Esophagus squamous epithelium (tissue), 5 donors: ENCODE results near the gene AKNA. TPM values are rescaled to one million over a fixed set of nuclear protein-coding genes. Genes with fewer than 3 reads are reported as not detected.

Experiments used
- DNase-seq: peaks from one replicate; lab custom pipeline; 2025; lab: John Stamatoyannopoulos, UW
- H3K27ac ChIP-seq, 4 donors: fragments of 200-600 bp; sonication (generic); one replicate each; pipeline ENCODE4 v1.5.1; 2016 to 2019; ENCODE audit warnings: mild to moderate bottlenecking in 1 of 4
- H3K27me3 ChIP-seq, 4 donors: fragments of 200-600 bp; sonication (generic); 1 replicate in 3 of 4; 2 replicates in 1 of 4; pipeline versions ENCODE4 v1.5.1 to v1.6.0; 2017 to 2021; ENCODE audit warnings: antibody characterized with exemption in 1 of 4
- H3K36me3 ChIP-seq, 3 donors: fragments of 200-600 bp; sonication (generic); one replicate each; pipeline ENCODE4 v1.5.1; 2016 to 2019
- H3K4me1 ChIP-seq, 3 donors: fragments of 200-600 bp; sonication (generic); one replicate each; pipeline ENCODE4 v1.5.1; 2017 to 2019
- H3K4me3 ChIP-seq, 4 donors: fragments of 200-600 bp; sonication (generic); 1 replicate in 3 of 4; 2 replicates in 1 of 4; pipeline ENCODE4 v1.5.1; 2016 to 2019; ENCODE audit warnings: mild to moderate bottlenecking in 2 of 4, moderate library complexity in 1 of 4
- H3K9me3 ChIP-seq, 3 donors: fragments of 200-600 bp; sonication (generic); one replicate each; pipeline ENCODE4 v1.5.1; 2016 to 2019
- POLR2A ChIP-seq, 4 donors: fragments of 450-650 bp; IDR thresholded peaks; one replicate each; pipeline ENCODE4 v1.6.1; 2017; ENCODE audit warnings: antibody characterized with exemption in 4 of 4, mild to moderate bottlenecking in 4 of 4, moderate library complexity in 3 of 4
- WGBS, 2 donors: methylation state at CpG; one replicate each; pipeline ENCODE4 v1.1.5; 2018; 5-methylcytosine and 5-hydroxymethylcytosine counted together
- intact Hi-C: fragments of 100-400 bp; cut with DNase I; formaldehyde crosslinking; loops from one replicate; pipeline ENCODE4 v1.15.0; 2022
- total RNA-seq, 4 donors: library from RNA; depleted of rRNA; stranded (reverse); fragments of >200 nt; gene quantifications; one replicate each; pipeline ENCODE4 v1.1.0, GENCODE V29; 2016
- TF ChIP-seq, protein P1 (sequence below), 6 experiments: fragments of 450-650 bp in 4 of 6; fragments of 200-600 bp in 2 of 6; sonication (generic) in 2 of 6; IDR thresholded peaks; one replicate each; pipeline ENCODE4 v1.5.1; 2016 to 2019; ENCODE audit warnings: antibody characterized with exemption in 6 of 6, mild to moderate bottlenecking in 4 of 6, moderate library complexity in 4 of 6
- donor health status: DM: yes; HTN: yes; CAD: no.

AKNA gene
- total RNA-seq, 4 donors from 2014 or later: 6.1 to 25.0 (median 7.6) TPM

DNA sequence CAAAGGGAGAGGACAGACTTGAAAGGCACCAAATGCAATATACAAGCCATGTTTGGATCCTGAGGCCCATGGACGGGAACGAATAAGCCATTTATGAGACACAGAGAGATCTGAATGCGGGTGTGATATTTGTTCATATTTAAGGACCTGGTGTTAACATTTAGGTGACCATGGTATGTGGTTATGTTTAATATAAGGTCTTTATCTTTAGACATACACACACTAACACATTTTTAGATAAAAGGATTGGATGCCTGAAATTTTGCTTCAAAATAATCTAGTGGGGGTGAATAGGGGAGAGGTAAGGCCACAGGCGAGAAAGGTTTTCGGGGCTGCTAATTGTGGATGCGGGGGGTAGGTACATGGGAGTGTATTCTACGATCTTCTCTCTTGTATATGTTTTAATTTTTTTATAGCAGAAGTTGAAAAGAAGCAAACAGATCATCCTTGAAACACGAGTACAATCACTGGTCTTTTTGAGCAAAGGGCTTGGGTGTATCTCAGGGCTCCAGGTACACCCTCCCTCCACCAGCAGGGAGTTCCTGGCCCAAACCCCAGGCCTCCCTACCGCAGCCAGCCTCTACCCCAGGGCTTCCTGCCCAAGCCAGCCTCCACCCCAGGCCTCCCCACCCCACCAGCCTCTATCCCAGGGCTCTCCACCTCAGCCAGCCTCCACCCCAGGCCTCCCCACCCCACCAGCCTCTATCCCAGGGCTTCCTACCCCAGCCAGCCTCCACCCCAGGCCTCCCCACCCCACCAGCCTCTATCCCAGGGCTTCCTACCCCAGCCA is 12.2 kb downstream of the AKNA start:
- H3K4me1 ChIP-seq: peaks cover 5 to 63% (median 20%) of the 10 kb centered on the region in 3 donors
- WGBS, 2 donors: 80 to 86% methylated on average over 9 of the region's 9 CpGs
- TF ChIP-seq, protein P1, sequence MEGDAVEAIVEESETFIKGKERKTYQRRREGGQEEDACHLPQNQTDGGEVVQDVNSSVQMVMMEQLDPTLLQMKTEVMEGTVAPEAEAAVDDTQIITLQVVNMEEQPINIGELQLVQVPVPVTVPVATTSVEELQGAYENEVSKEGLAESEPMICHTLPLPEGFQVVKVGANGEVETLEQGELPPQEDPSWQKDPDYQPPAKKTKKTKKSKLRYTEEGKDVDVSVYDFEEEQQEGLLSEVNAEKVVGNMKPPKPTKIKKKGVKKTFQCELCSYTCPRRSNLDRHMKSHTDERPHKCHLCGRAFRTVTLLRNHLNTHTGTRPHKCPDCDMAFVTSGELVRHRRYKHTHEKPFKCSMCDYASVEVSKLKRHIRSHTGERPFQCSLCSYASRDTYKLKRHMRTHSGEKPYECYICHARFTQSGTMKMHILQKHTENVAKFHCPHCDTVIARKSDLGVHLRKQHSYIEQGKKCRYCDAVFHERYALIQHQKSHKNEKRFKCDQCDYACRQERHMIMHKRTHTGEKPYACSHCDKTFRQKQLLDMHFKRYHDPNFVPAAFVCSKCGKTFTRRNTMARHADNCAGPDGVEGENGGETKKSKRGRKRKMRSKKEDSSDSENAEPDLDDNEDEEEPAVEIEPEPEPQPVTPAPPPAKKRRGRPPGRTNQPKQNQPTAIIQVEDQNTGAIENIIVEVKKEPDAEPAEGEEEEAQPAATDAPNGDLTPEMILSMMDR (IDR thresholded peaks at IDR 0.05): no peak
- TF ChIP-seq POLR2A (IDR thresholded peaks at IDR 0.05): no peak
- no peaks in the 10 kb centered on the region for H3K9me3 ChIP-seq
- no peak overlapping the region for H3K27ac ChIP-seq
- no peak overlapping the region for H3K4me3 ChIP-seq
- H3K27me3 ChIP-seq: no peaks in the 10 kb centered on the region
- intact Hi-C loops: no loop called here
- H3K36me3 ChIP-seq: peaks cover 0 to 83% (median 26%) of the 10 kb centered on the region in 3 donors
- no peak for DNase-seq

- DNase-seq: no peak
- no peaks in the 10 kb centered on the region for H3K27me3 ChIP-seq
- no peaks in the 10 kb centered on the region for H3K9me3 ChIP-seq
- intact Hi-C loops: no loop called here
- peaks cover 0 to 84% (median 26%) of the 10 kb centered on the region in 3 donors for H3K36me3 ChIP-seq
- no peak overlapping the region for H3K4me3 ChIP-seq
- 80 to 90% methylated on average over 9 of the region's 9 CpGs for WGBS, 2 donors
- H3K4me1 ChIP-seq: peaks cover 5 to 65% (median 20%) of the 10 kb centered on the region in 3 donors
- TF ChIP-seq, protein P1 (IDR thresholded peaks at IDR 0.05): no peak
- TF ChIP-seq POLR2A (IDR thresholded peaks at IDR 0.05): no peak
- no peak overlapping the region for H3K27ac ChIP-seq
Measured at GRCh38 chr9:114374936-114375335, 12.8 kb downstream of the AKNA start.

- no peak overlapping the region for H3K4me3 ChIP-seq
- H3K27me3 ChIP-seq: no peaks in the 10 kb centered on the region
- 81 to 88% methylated on average over 6 to 12 of the region's 16 CpGs for WGBS, 2 donors
- intact Hi-C loops: no loop called here
- H3K36me3 ChIP-seq: peaks cover 0 to 81% (median 21%) of the 10 kb centered on the region in 3 donors
- no peak for DNase-seq
- H3K27ac ChIP-seq: peak overlapping the region in 2 of 4 donors; percentile 10 to 78
- H3K9me3 ChIP-seq: no peaks in the 10 kb centered on the region
- H3K4me1 ChIP-seq: peaks cover 5 to 58% (median 19%) of the 10 kb centered on the region in 3 donors
- no peak for TF ChIP-seq POLR2A (IDR thresholded peaks at IDR 0.05)
- TF ChIP-seq, protein P1 (IDR thresholded peaks at IDR 0.05): no peak
Measured at GRCh38 chr9:114373960-114374730, 13.6 kb downstream of the AKNA start.

DNA sequence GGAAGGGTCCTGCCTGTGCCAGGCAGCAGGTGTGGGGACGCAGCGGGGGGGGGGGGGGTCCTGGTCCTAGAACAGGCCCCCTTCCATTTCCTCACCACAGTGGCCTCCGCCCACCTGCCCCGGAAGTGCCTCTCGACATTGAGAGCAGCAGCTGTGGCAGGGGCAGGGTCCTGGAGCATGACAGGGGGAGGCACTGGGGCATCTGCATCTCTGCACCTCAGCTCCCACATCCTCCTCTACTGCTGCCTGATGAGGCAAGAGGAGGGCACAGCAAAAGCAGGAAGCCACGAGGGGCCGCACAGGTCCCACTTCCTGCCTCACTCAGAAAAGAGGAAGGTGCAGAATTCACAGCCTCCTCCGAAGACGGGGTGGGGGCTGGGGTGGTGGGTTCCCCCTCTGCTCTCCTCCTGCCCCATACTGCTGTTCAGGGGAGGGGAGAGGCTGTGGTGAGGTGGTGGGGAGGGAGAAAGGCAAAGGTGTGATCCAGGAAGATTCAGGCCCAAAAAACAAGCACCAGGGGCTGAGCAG is 14.8 kb downstream of the AKNA start:
- peaks cover 5 to 56% (median 16%) of the 10 kb centered on the region in 3 donors for H3K4me1 ChIP-seq
- WGBS, 2 donors: 67 to 85% methylated on average over 1 to 6 of the region's 9 CpGs
- H3K27ac ChIP-seq: peak overlapping the region; percentile 50 to 83 (median 68)
- peak in 1 of 4 donors; percentile 45 for TF ChIP-seq POLR2A (IDR thresholded peaks at IDR 0.05)
- TF ChIP-seq, protein P1 (IDR thresholded peaks at IDR 0.05): no peak
- no peaks in the 10 kb centered on the region for H3K9me3 ChIP-seq
- H3K36me3 ChIP-seq: peaks cover 0 to 78% (median 19%) of the 10 kb centered on the region in 3 donors
- intact Hi-C loops: no loop called here
- no peaks in the 10 kb centered on the region for H3K27me3 ChIP-seq
- DNase-seq: peak; percentile 63
- H3K4me3 ChIP-seq: peak overlapping the region in 1 of 4 donors; percentile 21
